OCI-LY7 (cell line): ENCODE measurements around the gene KMT2A.

Experiments
- CTCF ChIP-seq: fragments of 200-600 bp; sonication (generic); conservative IDR thresholded peaks from 2 replicates; pipeline ENCODE4 v1.5.1; 2014; ENCODE audit warnings: mild to moderate bottlenecking, antibody characterized with exemption, low read length, moderate library complexity, mixed read lengths
- EZH2phosphoT487 ChIP-seq: fragments of 200-600 bp; sonication (generic); IDR thresholded peaks from 2 replicates; pipeline ENCODE4 v1.6.1; 2018; ENCODE audit warnings: low read depth, borderline replicate concordance, mild to moderate bottlenecking, mixed run types, antibody characterized with exemption, low read length, moderate library complexity, mixed read lengths

GRCh38 chr11:118497831-118498230 is 61.5 kb downstream of the KMT2A start:
- TF ChIP-seq CTCF = no peak
- no peak for TF ChIP-seq EZH2phosphoT487
